KG1 (cell line): ENCODE data around the gene P3H2.

ENCODE experiments used
- DNase-seq: peaks from one replicate; lab custom pipeline; 2025; lab: John Stamatoyannopoulos, UW

The P3H2 gene

DNA sequence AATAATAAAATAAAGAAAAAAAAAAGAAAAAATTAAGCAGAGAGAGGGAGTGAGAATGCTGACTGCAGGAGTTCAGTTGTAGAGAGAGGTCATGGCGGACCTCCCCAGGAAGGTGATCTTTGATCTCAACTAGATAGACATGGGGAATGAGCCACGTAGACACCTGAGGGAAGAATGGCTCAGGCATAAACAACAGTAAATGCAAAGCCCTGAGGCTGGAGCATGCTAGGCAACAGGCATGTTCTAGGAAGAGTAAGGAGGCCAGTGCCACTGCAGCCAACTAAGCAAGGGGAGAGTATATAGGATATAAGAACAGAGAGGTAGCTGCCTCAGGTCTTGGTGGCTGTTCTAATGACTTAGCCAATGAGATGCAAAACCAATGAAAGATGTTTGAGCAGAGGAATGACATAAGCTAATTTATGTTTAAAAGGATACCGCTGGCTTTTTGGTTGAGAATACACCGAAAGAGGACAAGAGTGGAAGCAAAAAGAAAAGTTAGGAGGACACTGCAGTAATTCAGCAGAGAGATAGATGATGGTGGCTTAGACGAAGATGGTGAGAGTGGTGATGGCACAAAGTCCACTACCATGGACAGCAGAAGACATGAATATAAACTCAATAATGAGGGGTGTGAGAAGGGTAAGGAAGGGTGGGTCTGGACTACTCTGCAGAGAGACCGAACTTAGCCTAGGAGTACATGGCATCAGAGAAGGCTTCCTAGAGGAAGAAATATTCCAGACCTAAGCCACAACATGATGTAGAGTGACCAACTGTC is 174.6 kb downstream of the P3H2 start:
- DNase-seq, result no peak

DNA sequence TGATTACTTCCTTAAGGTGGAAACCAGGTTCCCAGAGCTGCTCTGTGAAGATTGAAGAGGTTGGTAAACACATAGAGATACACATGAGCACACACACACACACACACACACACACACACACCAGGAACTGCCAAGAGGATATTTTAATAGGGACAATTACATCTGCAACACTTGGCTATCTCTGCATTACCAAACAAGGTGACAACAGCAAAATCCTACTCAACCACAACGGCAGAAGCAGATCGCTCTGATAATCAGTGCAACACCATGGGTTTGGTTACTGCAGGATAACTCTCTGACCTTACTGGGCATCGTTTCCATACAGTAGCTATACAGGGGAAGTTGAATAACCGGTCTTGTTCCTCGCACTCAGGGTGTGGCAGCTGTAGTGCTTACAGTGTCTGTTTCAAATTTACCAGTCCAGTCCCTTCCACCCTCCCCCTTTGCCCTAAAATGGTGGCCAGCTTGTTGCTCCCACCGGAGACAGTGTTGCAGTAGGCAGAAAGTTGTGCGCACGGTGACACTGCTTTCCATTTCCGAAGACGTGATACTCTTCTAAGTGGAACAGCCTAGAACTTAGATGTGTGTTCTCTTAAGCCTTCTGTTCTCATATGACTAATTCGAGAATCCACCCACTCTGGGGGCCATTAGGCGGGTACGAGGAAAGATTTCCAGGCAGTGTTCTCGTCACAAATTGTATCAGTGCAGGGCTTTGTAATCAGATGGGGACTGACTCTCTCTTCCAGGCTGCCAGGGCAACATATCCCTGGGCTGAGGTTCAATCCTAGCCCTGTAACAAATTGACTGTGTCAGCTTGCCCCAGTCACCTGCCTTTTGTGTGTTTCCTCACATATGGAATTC is 176.2 kb downstream of the P3H2 start:
- DNase-seq, result no peak

DNA sequence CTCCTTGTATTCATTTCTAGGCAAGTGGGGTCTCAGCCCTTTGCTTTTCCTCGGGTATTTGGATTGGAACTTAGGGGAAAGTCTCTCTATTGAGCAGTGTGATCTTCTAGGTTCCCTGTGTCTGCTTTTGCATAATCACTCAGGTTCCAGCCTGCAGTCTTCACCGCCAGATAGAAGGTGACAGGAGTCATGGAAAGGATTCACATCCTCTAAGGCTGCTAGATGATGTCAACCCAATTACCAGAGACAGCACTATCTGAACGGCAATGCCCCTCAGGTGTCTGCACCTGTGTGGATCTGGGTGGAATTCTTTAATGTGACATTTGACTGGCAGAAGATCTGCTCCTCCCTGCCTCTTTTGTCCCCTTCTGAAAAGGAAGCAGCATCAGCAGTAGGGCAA is 177.7 kb downstream of the P3H2 start:
- DNase-seq, result no peak

DNA sequence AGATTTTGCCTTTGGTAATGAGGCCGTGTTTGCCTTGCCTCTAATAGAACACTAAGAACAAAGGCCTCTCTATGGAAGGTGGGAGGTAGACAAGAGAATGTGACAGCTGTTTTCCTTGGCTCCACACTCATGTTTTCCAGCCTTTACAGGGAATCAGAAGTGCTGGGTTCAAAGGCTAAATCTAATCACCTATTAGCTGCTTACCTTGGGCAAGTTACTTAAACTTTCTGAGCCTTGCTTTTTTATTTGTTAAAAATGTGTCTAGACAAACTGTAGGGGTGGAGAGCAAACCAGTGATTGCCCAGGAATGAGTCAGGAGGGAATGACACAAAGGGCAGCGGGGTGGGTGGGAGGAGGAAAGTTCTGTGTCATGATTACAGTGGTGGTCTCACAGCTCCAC is 179.0 kb downstream of the P3H2 start:
- no peak for DNase-seq

DNA sequence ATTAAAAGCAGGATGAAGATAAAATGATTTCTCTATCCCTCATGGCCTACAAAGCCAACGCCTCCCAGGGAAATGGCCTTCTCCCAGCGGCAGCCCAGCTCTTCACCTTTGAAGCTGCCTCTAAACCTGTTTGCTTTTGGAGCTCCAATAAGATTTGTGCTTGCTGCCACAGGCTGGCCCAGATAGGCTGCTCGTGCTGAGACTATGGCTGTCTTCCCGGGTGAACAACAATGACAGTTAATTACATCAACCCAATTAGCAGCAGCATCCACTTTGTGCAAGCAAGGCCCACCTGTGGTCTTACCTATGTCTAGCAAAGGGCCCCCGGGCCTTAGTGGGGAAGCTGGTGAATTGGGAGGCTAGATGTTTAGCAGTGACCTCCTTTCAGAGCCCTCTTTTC is 179.6 kb downstream of the P3H2 start:
- no peak for DNase-seq

DNA sequence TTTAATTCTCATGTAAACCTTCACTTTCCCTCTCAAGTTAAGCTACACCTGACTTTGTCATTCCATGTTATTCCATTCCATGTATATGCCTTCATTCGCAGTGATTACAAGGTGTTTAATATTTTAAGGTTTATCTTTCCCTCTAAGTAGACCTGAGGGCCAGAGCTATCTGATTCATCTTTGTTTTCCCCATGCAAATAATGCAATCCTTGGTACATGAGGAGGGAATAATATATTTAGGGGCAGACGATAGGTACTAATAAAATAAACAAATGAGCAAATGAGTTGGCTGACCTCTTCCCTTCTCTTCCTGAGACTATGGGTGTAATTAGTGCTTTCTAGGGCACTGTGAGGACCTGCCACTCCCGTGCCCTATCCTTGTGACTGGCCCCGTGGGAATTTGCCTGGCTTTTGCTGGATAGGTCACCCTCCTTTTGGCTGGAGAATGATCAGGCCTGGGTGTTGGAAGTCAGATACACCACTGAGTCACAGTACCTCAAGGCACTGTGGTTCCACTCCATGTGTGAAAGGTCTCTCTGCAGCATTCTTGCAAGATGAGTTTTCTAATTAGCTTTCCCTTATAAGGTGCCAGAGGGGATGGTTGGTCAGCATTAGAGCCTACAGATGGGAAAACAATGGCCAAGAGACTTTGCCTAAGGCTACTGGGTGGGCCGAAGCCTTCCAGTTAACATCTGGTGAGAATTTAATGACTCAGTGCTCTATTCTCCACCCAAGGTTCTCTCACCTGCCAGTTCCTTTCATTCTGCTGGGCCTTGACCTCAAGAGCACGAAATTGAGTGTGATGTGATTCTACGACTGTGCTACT is 183.2 kb downstream of the P3H2 start:
- DNase-seq, result no peak

DNA sequence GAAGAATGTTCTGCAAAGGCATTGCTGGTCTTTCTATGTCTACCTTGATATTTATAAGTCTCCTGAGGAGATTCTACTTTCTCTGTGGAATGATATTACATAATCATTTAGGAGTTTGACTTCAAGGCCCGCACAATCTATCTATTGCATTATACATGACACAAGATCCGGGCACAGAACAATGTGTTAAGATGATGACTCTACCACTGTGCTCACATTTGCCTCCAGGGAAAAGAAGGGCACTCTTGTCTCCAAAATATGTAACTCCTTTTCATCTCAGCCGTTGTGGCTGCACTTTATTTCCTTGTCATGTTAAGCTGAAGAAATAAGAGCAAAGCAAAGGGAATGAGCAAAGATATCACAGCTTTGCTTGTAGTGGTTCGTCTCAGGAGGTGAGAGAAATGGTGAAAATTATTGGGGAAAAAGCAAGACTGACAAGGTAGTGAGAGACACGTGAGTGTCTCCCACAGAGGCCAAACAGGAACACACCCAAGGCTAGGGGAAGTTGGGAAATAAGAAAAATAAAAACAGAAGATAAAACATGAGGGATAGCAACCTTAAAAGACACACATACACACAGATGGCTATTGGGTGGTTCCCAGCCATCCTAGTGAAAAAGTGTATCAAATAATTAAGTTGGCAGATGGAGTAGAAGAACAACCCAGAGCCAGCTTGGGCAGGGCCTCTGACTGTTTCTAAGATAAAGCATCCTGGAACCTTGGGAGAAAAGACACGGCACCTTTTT is 184.3 kb downstream of the P3H2 start:
- no peak for DNase-seq

DNA sequence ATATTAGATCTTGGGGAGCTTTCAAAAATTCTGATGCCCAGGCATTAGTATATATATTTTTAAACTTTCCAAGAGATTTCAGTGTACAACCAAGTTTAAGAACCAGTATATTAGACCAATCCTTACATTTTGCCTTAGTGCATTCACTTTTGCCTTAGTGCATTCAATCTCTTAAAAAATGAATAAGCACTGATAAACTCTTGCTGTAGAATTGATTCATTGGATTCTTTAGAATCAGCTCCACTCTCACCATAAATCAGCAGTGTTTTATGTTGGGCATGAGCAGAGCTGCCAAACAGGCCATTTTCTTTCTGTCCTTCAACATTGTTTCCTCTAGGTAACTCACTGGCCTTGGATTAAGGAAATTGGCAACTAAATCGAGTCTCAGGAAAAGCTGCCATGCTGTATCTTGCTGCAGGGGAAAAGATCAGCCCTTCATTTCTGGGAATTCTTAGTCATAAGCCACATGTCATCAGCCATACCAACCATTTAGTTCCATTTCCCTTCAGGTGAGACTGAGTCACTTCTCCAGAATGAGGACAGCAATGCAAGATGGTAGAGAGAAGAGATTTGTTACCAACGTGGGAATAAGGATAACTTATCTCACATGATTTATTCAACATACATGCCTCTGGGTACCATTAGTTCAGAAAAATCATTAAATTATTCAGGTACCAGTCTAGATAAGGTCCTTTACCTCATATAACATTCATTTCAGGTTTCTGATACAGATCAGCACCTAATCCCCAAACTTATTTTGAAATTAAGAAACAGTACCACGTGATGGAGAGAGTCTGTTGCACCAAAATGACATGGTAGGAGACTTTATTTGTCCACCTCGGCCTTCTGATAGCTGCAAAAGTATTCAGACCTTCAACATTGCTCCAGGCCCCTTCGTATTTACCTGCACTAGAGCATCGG is 192.5 kb downstream of the P3H2 start:
- no peak for DNase-seq

DNA sequence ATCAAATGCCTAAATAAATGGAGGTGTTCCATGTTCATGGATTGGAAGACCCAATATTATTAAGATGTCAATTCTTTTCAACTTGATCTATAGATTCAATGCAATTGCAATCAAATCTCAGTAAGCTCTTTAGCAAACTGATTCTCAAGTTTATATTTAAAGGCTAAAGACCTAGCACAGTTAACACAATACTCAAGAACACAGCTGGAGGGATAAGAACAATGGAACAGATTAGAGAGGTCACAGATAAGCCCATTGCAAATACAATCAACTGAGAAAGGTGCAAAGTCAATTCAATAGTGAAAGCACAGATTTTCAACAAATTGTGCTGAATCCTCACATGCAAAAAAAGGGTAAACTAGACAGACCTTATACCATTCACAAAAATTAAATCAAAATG is 198.9 kb downstream of the P3H2 start:
- DNase-seq, result no peak

DNA sequence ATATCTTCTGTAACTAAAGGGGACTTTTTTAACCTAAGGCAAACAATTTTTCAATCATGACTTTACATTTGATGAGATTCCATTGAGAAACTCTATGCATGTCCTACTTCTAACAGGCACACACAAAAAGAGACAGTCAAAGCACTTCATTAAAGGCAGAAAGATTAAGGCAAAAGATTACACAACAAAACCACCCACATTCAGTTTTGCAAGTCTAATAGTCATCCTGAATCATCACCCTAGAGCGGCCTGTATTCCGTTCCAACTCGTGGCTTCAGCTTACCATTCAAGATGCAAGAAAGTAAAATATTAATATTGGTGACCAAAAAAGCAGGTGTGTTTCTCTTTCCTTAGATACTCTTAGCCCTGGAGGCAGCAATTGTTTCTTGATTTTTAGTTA is 205.9 kb downstream of the P3H2 start:
- DNase-seq, result no peak

DNA sequence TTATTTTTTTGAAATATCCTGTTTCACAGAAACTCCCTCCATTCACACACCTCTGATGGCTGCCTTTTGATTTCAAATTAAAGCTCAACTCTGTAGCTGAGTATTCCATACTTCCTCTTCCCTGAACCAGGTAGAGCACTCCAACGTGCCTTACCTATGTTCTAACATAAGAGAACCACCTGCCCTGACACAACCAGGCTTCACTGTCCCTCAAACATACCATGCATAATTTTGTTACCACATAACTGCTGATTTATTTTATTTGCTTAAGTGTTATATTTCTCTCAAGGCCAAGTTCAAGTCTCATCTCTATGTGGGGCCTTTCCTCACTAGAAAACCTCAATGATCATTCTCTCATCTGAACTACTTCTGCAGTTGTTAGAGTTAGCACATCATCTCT is 209.7 kb downstream of the P3H2 start:
- no peak for DNase-seq

DNA sequence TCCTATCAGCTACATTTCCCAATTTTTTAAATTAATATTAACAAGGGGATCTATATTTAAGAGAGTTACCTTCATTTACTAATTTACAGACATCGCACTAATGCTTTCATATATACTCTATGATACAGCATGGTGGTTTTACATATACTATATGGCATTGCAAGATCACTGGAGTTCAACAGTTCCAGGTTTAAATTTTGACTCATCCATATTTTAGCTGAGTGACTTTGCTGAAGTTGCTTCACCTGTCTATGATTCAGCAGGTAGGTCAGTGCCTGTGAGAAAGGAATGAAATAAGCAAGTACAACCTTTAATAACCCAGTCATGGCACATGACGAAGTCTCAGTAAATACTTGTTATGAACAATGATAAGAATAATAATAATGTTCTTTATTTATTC is 211.1 kb downstream of the P3H2 start:
- no peak for DNase-seq

DNA sequence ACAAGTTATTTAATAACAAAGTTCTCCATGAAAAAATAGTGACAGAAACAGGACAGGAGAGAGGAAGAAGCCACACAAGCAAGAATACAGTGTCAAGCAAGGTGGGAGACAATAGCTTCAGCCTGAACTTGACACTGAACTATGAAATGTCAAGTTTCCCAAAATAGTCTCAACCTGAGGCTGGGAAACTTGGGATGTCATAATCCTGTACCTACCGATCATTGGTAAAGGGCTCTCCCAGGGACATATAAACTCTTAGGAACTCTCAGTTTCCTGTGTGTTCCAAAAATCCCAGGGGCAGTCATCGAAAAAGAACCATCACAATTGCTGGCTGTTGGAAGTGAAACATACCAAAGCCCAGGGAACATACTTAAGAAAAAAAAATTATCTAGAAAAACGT is 211.6 kb downstream of the P3H2 start:
- DNase-seq, result no peak

DNA sequence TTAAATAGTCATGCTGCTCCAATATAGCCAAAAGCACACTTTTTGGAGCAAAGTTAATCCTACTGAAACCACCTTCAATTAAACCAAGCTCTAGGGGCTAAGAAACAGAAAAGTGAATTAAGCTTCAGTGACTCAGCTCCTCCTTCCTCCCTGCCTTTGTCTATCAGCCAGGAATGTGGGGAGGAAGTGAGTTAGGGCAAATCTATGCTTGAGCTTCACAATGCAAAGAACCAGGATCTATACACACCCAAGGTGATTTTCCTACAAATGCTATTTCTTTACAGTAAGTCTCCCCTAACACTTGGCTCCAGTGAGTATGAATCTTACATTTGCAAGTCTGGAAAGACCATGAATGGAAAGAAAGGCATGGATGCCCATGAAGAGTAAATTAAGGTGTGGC is 212.1 kb downstream of the P3H2 start:
- DNase-seq, result no peak

DNA sequence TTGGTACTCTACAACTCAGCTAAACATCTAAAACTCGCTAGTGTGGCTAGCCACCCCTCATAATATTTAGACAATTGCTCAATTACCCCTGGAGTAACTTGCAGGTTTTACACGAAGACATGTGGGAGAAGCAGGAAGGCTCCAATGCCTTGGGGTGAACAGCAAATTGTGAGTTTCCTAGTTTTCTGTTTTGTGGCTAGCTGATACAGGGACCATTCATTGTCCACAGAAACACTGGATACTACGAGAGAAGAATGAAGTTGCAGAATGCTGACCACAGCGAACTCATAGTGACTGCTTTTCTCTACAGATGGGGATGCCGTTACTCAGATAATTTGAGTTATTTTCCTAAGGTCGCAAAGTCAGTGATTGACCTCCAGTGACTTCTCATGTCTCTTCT is 212.9 kb downstream of the P3H2 start:
- DNase-seq, result no peak
